OCI-LY7 (cell line): ENCODE results near the gene CERK. TPM values are rescaled to one million over a fixed set of nuclear protein-coding genes. Genes with fewer than 3 reads are reported as not detected.

Experiments
- BruUV-seq: library from RNA; stranded (reverse); fragments of 400-500 nt; replicated peaks from 2 replicates; lab custom pipeline; 2021; lab: Mats Ljungman, UMichigan
- CTCF ChIA-PET: fragments of 300-600 bp; sonication (Branson Sonifier 250); formaldehyde crosslinking; loops from one replicate; lab custom pipeline; 2022; ENCODE audit warnings: antibody characterized with exemption; ENCODE audit not compliant: unreplicated experiment; lab: Charles Lee
- POLR2A ChIA-PET: fragments of 300-600 bp; sonication (Branson Sonifier 250); formaldehyde crosslinking; loops from one replicate; lab custom pipeline; 2022; ENCODE audit warnings: antibody characterized with exemption; lab: Charles Lee
- DNase-seq: peaks from one replicate; pipeline ENCODE4 v3.0.0-alpha.2; 2015; ENCODE audit warnings: low spot score
- H2AFZ ChIP-seq: fragments of 200-600 bp; sonication (generic), shearing (Covaris generic); 2 replicates; pipeline ENCODE4 v1.6.1; 2014; ENCODE audit warnings: mild to moderate bottlenecking, antibody characterized with exemption, low read length, moderate library complexity
- H3K27ac ChIP-seq: fragments of 200-600 bp; sonication (generic); 2 replicates; pipeline ENCODE4 v1.5.1; 2014; ENCODE audit warnings: mixed run types, low read depth, mild to moderate bottlenecking, moderate library complexity, low read length, inconsistent platforms; ENCODE audit not compliant: poor library complexity, severe bottlenecking
- H3K36me3 ChIP-seq: fragments of 200-600 bp; sonication (generic); 2 replicates; pipeline ENCODE4 v1.6.1; 2014; ENCODE audit warnings: mild to moderate bottlenecking, antibody characterized with exemption, low read length, moderate library complexity, mixed read lengths; ENCODE audit not compliant: insufficient read depth
- H3K4me1 ChIP-seq: fragments of 200-600 bp; sonication (generic); 2 replicates; pipeline ENCODE4 v1.5.1; 2014; ENCODE audit warnings: mild to moderate bottlenecking, low read length; ENCODE audit not compliant: insufficient read depth, poor library complexity, severe bottlenecking
- H3K4me2 ChIP-seq: fragments of 200-600 bp; sonication (generic); 2 replicates; pipeline ENCODE4 v1.6.1; 2014; ENCODE audit warnings: mild to moderate bottlenecking, low read length
- H3K4me3 ChIP-seq: fragments of 200-600 bp; sonication (generic); 2 replicates; pipeline ENCODE4 v1.5.1; 2014; ENCODE audit warnings: mild to moderate bottlenecking, low read depth, low read length; ENCODE audit not compliant: poor library complexity, severe bottlenecking
- H3K79me2 ChIP-seq: fragments of 200-600 bp; sonication (generic); 2 replicates; pipeline ENCODE4 v1.6.1; 2016; ENCODE audit warnings: low read depth, mild to moderate bottlenecking, low read length, moderate library complexity, mixed read lengths; ENCODE audit not compliant: insufficient read depth
- H3K9me2 ChIP-seq: fragments of 200-600 bp; sonication (generic); 2 replicates; pipeline ENCODE4 v1.6.1; 2016; ENCODE audit warnings: mild to moderate bottlenecking, low read length, mixed read lengths; ENCODE audit not compliant: insufficient read depth
- H3K9me3 ChIP-seq: fragments of 200-600 bp; sonication (generic); 2 replicates; pipeline ENCODE4 v1.6.1; 2014; ENCODE audit warnings: mild to moderate bottlenecking, mixed run types, low read length, mixed read lengths
- H4K20me1 ChIP-seq: fragments of 200-600 bp; sonication (generic); 2 replicates; pipeline ENCODE4 v1.6.1; 2014; ENCODE audit warnings: mild to moderate bottlenecking, antibody characterized with exemption, low read length, moderate library complexity, mixed read lengths; ENCODE audit not compliant: insufficient read depth
- CTCF ChIP-seq: fragments of 200-600 bp; sonication (generic); conservative IDR thresholded peaks from 2 replicates; pipeline ENCODE4 v1.5.1; 2014; ENCODE audit warnings: mild to moderate bottlenecking, antibody characterized with exemption, low read length, moderate library complexity, mixed read lengths
- EZH2phosphoT487 ChIP-seq: fragments of 200-600 bp; sonication (generic); IDR thresholded peaks from 2 replicates; pipeline ENCODE4 v1.6.1; 2018; ENCODE audit warnings: low read depth, borderline replicate concordance, mild to moderate bottlenecking, mixed run types, antibody characterized with exemption, low read length, moderate library complexity, mixed read lengths
- intact Hi-C: fragments of 100-400 bp; cut with micrococcal nuclease; formaldehyde crosslinking; loops from one replicate; pipeline ENCODE4 v1.10.0; 2022; ENCODE audit not compliant: unreplicated experiment
- total RNA-seq, 2 experiments: library from RNA; depleted of rRNA in 1 of 2; stranded (reverse); fragments of >200 nt in 1 of 2; shearing (Covaris generic) in 1 of 2; gene quantifications; 2 replicates each; pipeline ENCODE4 v1.2.3, GENCODE V29; 2014 to 2022

CERK gene
- total RNA-seq, 2 experiments from 2014 or later = 36.6 to 48.1 TPM

DNA sequence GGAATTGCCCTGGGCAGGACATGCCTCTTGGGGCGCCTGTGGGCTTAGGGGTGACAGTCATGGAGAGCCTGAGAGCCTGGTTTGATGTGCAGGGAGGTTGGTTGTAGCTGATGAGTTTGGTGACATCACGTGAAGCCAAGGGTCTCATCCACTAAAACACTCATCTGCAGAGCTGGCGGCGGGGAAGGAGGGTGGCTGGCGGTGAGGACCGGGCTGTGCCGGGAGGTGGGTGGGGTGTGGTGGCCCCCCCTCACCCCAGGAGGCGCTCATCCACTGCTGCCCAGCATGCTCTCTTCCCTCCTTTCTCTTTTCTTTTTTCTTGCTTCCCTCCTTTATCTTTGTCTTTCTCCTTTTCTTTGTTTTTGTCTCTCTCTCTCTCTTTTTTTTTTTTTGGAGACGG lies 68.9 kb downstream of the CERK start:
- no peak for TF ChIP-seq EZH2phosphoT487
- TF ChIP-seq CTCF = no peak
- no peak overlapping the region for H3K27ac ChIP-seq
- H3K4me2 ChIP-seq = no peak overlapping the region
- no peak overlapping the region for H2AFZ ChIP-seq
- no peaks in the 10 kb centered on the region for H3K9me3 ChIP-seq
- POLR2A ChIA-PET = no interaction called here
- no peaks in the 10 kb centered on the region for H4K20me1 ChIP-seq
- peaks cover 27% of the 10 kb centered on the region for H3K4me1 ChIP-seq
- BruUV-seq = no TSS peak
- H3K9me2 ChIP-seq = no peaks in the 10 kb centered on the region
- DNase-seq = no peak
- intact Hi-C loops = no loop called here
- CTCF ChIA-PET = no interaction called here
- H3K79me2 ChIP-seq = no peaks in the 10 kb centered on the region
- peaks cover 22% of the 10 kb centered on the region; the same call in 1 of the 2 replicates for H3K36me3 ChIP-seq
- no peak overlapping the region for H3K4me3 ChIP-seq

DNA sequence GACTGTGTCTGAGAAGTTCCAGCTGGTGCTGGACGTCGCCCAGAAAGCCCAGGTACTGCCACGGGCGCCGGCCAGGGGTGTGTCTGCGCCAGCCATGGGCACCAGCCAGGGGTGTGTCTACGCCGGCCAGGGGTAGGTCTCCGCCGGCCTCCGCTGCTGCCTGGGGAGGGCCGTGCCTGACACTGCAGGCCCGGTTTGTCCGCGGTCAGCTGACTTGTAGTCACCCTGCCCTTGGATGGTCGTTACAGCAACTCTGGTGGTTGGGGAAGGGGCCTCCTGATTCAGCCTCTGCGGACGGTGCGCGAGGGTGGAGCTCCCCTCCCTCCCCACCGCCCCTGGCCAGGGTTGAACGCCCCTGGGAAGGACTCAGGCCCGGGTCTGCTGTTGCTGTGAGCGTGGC lies 69.9 kb downstream of the CERK start:
- intact Hi-C loops = no loop called here
- Histone ChIP-seq H2AFZ (no peak overlapping the region), H3K4me1 (peaks cover 16% of the 10 kb centered on the region), H4K20me1 (no peaks in the 10 kb centered on the region), H3K9me2 (no peaks in the 10 kb centered on the region), H3K4me2 (no peak overlapping the region), H3K27ac (no peak overlapping the region), H3K4me3 (no peak overlapping the region), H3K9me3 (no peaks in the 10 kb centered on the region), H3K79me2 (no peaks in the 10 kb centered on the region), H3K36me3 (peaks cover 22% of the 10 kb centered on the region; the same call in 1 of the 2 replicates)
- TF ChIP-seq CTCF = no peak
- no peak for TF ChIP-seq EZH2phosphoT487
- POLR2A ChIA-PET = no interaction called here
- DNase-seq = no peak
- BruUV-seq = no TSS peak
- CTCF ChIA-PET = no interaction called here

DNA sequence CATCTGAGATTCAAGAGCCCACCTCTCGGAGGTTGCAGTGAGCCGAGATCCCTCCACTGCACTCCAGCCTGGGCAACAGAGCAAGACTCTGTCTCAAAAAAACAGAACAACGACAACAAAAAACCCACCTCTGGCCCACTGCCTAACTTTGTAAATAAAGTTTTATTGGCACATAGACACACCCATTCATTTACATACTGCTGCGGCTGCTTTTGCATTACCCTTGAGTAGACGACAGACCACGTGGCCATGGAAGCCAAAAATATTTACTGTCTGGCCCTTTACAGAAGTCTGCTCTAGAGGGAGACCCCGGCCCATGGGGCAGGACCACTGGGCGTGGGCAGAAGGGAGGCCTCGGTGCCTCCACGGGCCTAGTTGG lies 70.8 kb downstream of the CERK start:
- DNase-seq = no peak
- intact Hi-C loops = no loop called here
- H3K9me2 ChIP-seq = no peaks in the 10 kb centered on the region
- POLR2A ChIA-PET = no interaction called here
- H3K36me3 ChIP-seq = peaks cover 22% of the 10 kb centered on the region; the same call in 1 of the 2 replicates
- CTCF ChIA-PET = no interaction called here
- H3K4me3 ChIP-seq = no peak overlapping the region
- no peaks in the 10 kb centered on the region for H4K20me1 ChIP-seq
- TF ChIP-seq EZH2phosphoT487 (no peak), CTCF (no peak)
- H3K4me2 ChIP-seq = no peak overlapping the region
- H3K27ac ChIP-seq = no peak overlapping the region
- H2AFZ ChIP-seq = no peak overlapping the region
- no TSS peak for BruUV-seq
- H3K9me3 ChIP-seq = no peaks in the 10 kb centered on the region
- peaks cover 8% of the 10 kb centered on the region for H3K4me1 ChIP-seq
- no peaks in the 10 kb centered on the region for H3K79me2 ChIP-seq
